GM23248 (cell line): Measurements from ENCODE around the gene GPR108. TPM values are rescaled to one million over a fixed set of nuclear protein-coding genes. Genes with fewer than 3 reads are reported as not detected.

ENCODE experiments used
- DNase-seq: peaks from one replicate; pipeline ENCODE4 v3.0.0-alpha.2; 2015
- H2AFZ ChIP-seq: fragments of 200-600 bp; sonication (generic); 2 replicates; pipeline ENCODE4 v1.6.1; 2016; ENCODE audit warnings: antibody characterized with exemption
- H3F3A ChIP-seq: fragments of 200-600 bp; sonication (generic); 2 replicates; pipeline ENCODE4 v1.6.1; 2016; ENCODE audit warnings: mild to moderate bottlenecking, antibody characterized with exemption, mixed run types; ENCODE audit not compliant: insufficient read depth
- H3K27ac ChIP-seq: fragments of 200-600 bp; sonication (generic); 2 replicates; pipeline ENCODE4 v1.5.1; 2016; ENCODE audit warnings: mild to moderate bottlenecking
- H3K27me3 ChIP-seq: fragments of 200-600 bp; sonication (generic); replicated peaks from 2 replicates; pipeline ENCODE4 v1.6.1; 2016; ENCODE audit warnings: mild to moderate bottlenecking; ENCODE audit not compliant: insufficient read depth
- H3K36me3 ChIP-seq: fragments of 200-600 bp; sonication (generic); 2 replicates; pipeline ENCODE4 v1.6.1; 2016; ENCODE audit warnings: low read depth, mild to moderate bottlenecking
- H3K4me1 ChIP-seq: fragments of 200-600 bp; sonication (generic); 2 replicates; pipeline ENCODE4 v1.6.1; 2016; ENCODE audit warnings: mild to moderate bottlenecking; ENCODE audit not compliant: insufficient read depth
- H3K4me2 ChIP-seq: fragments of 200-600 bp; sonication (generic); one replicate; pipeline ENCODE4 v1.6.1; 2016; ENCODE audit warnings: mild to moderate bottlenecking; ENCODE audit not compliant: unreplicated experiment
- H3K4me3 ChIP-seq: fragments of 200-600 bp; sonication (generic); 2 replicates; pipeline ENCODE4 v1.5.1; 2016; ENCODE audit warnings: mild to moderate bottlenecking
- H3K79me2 ChIP-seq: fragments of 200-600 bp; sonication (generic); 2 replicates; pipeline ENCODE4 v1.6.1; 2016; ENCODE audit warnings: mild to moderate bottlenecking; ENCODE audit not compliant: insufficient read depth
- H3K9ac ChIP-seq: fragments of 200-600 bp; sonication (generic); 2 replicates; pipeline ENCODE4 v1.6.1; 2016; ENCODE audit warnings: mild to moderate bottlenecking
- H3K9me2 ChIP-seq: fragments of 200-600 bp; sonication (generic); 2 replicates; pipeline ENCODE4 v1.6.1; 2016; ENCODE audit warnings: mixed run types, mild to moderate bottlenecking, moderate library complexity; ENCODE audit not compliant: insufficient read depth
- H3K9me3 ChIP-seq: fragments of 200-600 bp; sonication (generic); one replicate; pipeline ENCODE4 v1.6.1; 2017; ENCODE audit warnings: low read depth
- H4K20me1 ChIP-seq: fragments of 200-600 bp; sonication (generic); 2 replicates; pipeline ENCODE4 v1.6.0; 2016; ENCODE audit not compliant: insufficient read depth
- EZH2 ChIP-seq: fragments of 200-600 bp; sonication (generic); IDR thresholded peaks from 2 replicates; pipeline ENCODE4 v1.6.1; 2018; ENCODE audit warnings: antibody characterized with exemption, mild to moderate bottlenecking; ENCODE audit not compliant: insufficient read depth, poor library complexity, severe bottlenecking
- EZH2phosphoT487 ChIP-seq: fragments of 200-600 bp; sonication (generic); IDR thresholded peaks from 2 replicates; pipeline ENCODE4 v1.6.1; 2018; ENCODE audit warnings: antibody characterized with exemption, moderate library complexity, mild to moderate bottlenecking, low read depth; ENCODE audit not compliant: insufficient read depth
- WGBS, 2 experiments: methylation state at CpG; one replicate each; pipeline ENCODE4 v1.1.6; 2015 to 2017; ENCODE audit warnings: low lambda C conversion rate in 2 of 2, low coverage in 1 of 2; ENCODE audit errors: missing lambda C conversion rate in 2 of 2; 5-methylcytosine and 5-hydroxymethylcytosine counted together
- in situ Hi-C: fragments of 300-500 bp; cut with MboI; formaldehyde crosslinking; loops from 2 replicates; pipeline ENCODE4 v1.15.0; 2020
- polyA plus RNA-seq: library from polyadenylated mRNA; unstranded; fragments of >200 nt; fragmentation: Nextera tagmentation; extraction: Ambion mirVana; gene quantifications from 2 replicates; pipeline ENCODE4 v1.2.1, GENCODE V29; 2016
- total RNA-seq: library from RNA; depleted of rRNA; stranded (reverse); fragments of >200 nt; shearing (Covaris generic); gene quantifications from 2 replicates; pipeline ENCODE4 v1.2.3, GENCODE V29; 2014

The GPR108 gene
- total and polyA plus RNA-seq, 2 experiments from 2014 or later = 75.7 to 78.8 TPM

DNA sequence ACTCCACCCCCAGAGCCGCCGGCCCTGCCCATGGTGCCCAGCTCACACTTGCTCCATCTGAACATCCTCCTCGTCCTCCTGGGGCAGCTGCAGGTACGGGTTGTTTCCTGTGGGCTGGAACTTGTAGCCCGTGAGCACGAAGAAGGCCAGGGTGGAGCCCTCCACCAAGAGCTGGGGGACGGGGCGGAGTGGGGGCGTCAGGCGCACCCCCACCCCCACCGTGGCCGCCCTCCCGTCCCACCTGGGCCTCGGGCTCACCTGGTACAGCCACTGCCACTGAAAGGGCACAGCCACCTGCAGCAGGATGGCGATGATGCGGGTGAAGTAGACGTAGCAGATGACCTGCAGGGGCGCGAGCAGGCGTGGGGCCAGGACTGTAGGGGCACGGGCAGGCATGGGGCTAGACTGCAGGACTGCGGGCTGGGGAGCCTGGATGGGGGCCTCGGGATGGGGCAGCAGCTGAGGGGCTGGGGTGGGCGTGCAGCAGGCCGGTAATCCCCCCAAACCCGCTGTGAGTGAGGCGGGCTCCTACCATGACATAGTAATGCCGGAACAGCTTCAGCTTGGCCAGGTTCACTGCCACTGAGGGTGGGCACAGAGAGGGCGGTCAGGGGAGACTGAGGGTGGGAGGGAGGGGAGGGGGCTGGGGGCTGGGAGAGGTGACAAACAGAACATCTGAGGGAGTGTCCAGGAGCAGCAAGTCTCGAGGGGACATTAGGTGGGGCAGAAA is 6.3 kb downstream of the GPR108 start:
- Histone ChIP-seq H4K20me1 (no peaks in the 10 kb centered on the region), H3K9me2 (no peaks in the 10 kb centered on the region), H3K9me3 (no peaks in the 10 kb centered on the region), H3K4me3 (no peak overlapping the region), H3F3A (peaks cover 4% of the 10 kb centered on the region; the same call in 1 of the 2 replicates), H2AFZ (no peak overlapping the region), H3K4me1 (0 out of 2 replicates have a peak, but pooled peaks cover 9% of the 10 kb centered on the region), H3K79me2 (peaks cover 11% of the 10 kb centered on the region), H3K4me2 (no peak overlapping the region), H3K27me3 (no peaks in the 10 kb centered on the region), H3K36me3 (no peaks in the 10 kb centered on the region), H3K9ac (no peak overlapping the region), H3K27ac (no peak overlapping the region)
- no peak for DNase-seq
- TF ChIP-seq EZH2 = no peak
- TF ChIP-seq EZH2phosphoT487 = no peak
- WGBS, 2 experiments = 89 to 93% methylated on average over 18 to 30 of the region's 30 CpGs
- in situ Hi-C loops = no loop called here

DNA sequence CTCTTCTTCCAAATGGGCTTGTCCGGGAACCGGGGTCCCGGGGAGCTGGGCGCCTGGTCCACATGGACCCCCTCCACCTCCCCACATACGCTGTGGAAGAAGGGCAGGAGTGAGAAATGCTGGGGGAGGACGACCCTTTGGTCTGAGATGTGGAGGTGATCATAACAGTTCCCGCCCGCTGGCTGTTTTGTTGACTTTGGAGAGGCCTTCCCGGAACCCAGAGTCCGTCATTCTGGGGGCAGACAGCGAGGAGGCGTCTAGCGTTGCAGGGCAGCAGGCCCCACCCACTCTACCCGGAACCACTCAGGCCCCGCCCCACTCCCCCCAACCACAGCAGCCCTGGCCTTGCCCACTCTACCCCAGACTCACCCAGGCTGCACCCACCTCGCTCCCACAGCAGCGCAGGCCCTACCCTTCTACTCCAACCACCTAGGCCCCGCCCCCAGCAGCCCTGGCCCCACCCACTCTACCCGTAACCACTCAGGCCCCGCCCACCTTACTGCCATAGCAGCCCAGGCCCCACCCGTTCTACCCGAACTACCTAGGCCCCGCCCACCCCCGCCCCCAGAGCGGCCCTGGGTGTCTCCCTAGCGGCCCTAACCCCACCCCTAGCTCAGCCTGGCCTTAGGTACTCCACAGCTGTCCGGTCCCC is 7.1 kb downstream of the GPR108 start:
- H3K9me3 ChIP-seq = no peaks in the 10 kb centered on the region
- in situ Hi-C loops = no loop called here
- 0 out of 2 replicates have a peak, but pooled peaks cover under 1% of the 10 kb centered on the region for H3K4me1 ChIP-seq
- DNase-seq = peak; percentile 46
- 79 to 99% methylated on average over 7 to 27 of the region's 27 CpGs for whole genome bisulfite sequencing, 2 experiments
- H3K27me3 ChIP-seq = no peaks in the 10 kb centered on the region
- H4K20me1 ChIP-seq = no peaks in the 10 kb centered on the region
- H3K27ac ChIP-seq = no peak overlapping the region
- no peak for TF ChIP-seq EZH2phosphoT487
- no peak for TF ChIP-seq EZH2
- H3F3A ChIP-seq = no peaks in the 10 kb centered on the region
- peaks cover 4% of the 10 kb centered on the region for H3K79me2 ChIP-seq
- no peak overlapping the region for H3K4me2 ChIP-seq
- H3K4me3 ChIP-seq = no peak overlapping the region
- no peak overlapping the region for H3K9ac ChIP-seq
- no peaks in the 10 kb centered on the region for H3K9me2 ChIP-seq
- H3K36me3 ChIP-seq = no peaks in the 10 kb centered on the region
- H2AFZ ChIP-seq = no peak overlapping the region

DNA sequence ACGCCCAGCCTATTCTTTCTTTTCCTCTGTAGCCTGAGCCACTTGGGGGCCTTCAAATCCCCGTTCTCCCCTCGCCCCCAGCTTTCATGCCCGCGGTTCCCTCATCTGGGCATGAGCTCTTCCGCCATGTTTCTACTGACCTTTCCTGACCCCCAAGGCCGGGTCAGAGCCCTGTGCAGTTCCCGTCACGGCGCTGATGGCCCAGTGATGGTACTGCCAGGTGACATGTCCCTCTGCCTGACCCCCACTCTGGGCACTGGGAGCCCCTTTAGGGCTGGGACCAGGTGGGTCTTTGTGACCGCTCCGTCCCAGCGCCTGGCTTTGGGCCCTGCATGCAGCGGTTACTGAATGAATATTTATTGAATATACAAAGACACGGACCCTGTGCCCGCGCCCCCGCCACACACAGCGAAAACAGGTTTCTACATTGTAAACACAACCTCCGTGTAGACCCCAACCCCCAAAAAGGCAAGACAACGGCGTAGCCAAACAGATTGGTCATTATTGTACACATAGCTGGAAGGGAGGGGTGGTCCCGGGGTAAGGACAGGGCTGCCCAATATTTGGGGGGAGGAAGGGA is 7.7 kb downstream of the GPR108 start:
- Histone ChIP-seq H3K4me2 (no peak overlapping the region), H3K9me2 (no peaks in the 10 kb centered on the region), H3F3A (no peaks in the 10 kb centered on the region), H3K4me3 (no peak overlapping the region), H3K27me3 (no peaks in the 10 kb centered on the region), H3K36me3 (no peaks in the 10 kb centered on the region), H3K9me3 (no peaks in the 10 kb centered on the region), H3K9ac (no peak overlapping the region), H3K79me2 (no peaks in the 10 kb centered on the region; the same call in 1 of the 2 replicates), H2AFZ (no peak overlapping the region), H3K4me1 (no peaks in the 10 kb centered on the region), H3K27ac (no peak overlapping the region), H4K20me1 (no peaks in the 10 kb centered on the region)
- no peak for DNase-seq
- in situ Hi-C loops = no loop called here
- no peak for TF ChIP-seq EZH2phosphoT487
- TF ChIP-seq EZH2 = no peak
- 92% methylated on average over 21 to 23 of the region's 23 CpGs for WGBS, 2 experiments

DNA sequence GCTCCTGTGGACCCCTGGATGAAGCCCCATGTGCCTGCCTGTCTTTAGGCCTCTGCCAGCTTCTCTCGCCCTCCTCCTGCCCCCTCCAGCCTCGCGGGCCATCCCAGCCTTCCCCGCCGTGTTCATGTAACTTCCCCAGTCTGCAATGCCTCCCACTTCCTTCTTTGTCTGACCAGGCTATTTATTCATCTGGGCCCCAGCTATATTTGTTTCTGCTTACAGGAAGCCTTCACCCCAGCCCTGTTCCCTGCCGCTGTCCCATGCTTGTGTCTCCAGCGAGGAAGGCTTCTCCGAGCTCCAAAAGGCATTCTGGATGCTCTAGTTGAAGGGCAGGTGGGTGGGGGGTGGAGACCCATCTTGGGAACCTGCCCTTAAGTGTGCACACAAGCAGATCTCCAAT is 9.0 kb downstream of the GPR108 start:
- H3K79me2 ChIP-seq = no peaks in the 10 kb centered on the region
- H3K9me3 ChIP-seq = no peaks in the 10 kb centered on the region
- H4K20me1 ChIP-seq = no peaks in the 10 kb centered on the region
- DNase-seq = no peak
- H2AFZ ChIP-seq = no peak overlapping the region
- H3K4me3 ChIP-seq = no peak overlapping the region
- H3K4me1 ChIP-seq = peaks cover 1% of the 10 kb centered on the region
- in situ Hi-C loops = no loop called here
- no peaks in the 10 kb centered on the region for H3F3A ChIP-seq
- no peak overlapping the region for H3K27ac ChIP-seq
- no peak overlapping the region for H3K4me2 ChIP-seq
- no peaks in the 10 kb centered on the region for H3K36me3 ChIP-seq
- H3K9me2 ChIP-seq = no peaks in the 10 kb centered on the region
- TF ChIP-seq EZH2phosphoT487 (no peak), EZH2 (no peak)
- H3K9ac ChIP-seq = no peak overlapping the region
- H3K27me3 ChIP-seq = no peaks in the 10 kb centered on the region
- 70 to 74% methylated on average over 8 of the region's 8 CpGs for WGBS, 2 experiments
